Naive thymus-derived CD4-positive, alpha-beta T cell (primary cell): Measurements from ENCODE around the gene WDFY1. TPM values are rescaled to one million over a fixed set of nuclear protein-coding genes. Genes with fewer than 3 reads are reported as not detected.

ENCODE experiments used
- ATAC-seq: fragments of 150-1000 bp; cut with Tn5 transposase; 2 replicates; pipeline ENCODE4 v1.10.0; 2021; ENCODE audit warnings: mild to moderate bottlenecking, moderate library complexity
- CTCF ChIA-PET: fragments of 350-600 bp; sonication (Branson Sonifier 250); formaldehyde crosslinking; loops from one replicate; lab custom pipeline; 2021; ENCODE audit warnings: antibody characterized with exemption; lab: Charles Lee
- POLR2A ChIA-PET: fragments of 350-600 bp; sonication (Branson Sonifier 250); formaldehyde crosslinking; loops from one replicate; lab custom pipeline; 2021; ENCODE audit warnings: antibody characterized with exemption, inconsistent platforms; lab: Charles Lee
- DNase-seq, 9 donors: peaks; one replicate each; pipeline versions ENCODE4 v3.0.0 to v3.0.0-alpha.2; 2020 to 2022; ENCODE audit warnings: mixed read lengths in 1 of 9
- H3K27ac ChIP-seq: one replicate; pipeline ENCODE4 v1.7.0; 2013; ENCODE audit warnings: mild to moderate bottlenecking, low read depth, low read length, moderate library complexity
- H3K27me3 ChIP-seq, 2 donors: one replicate each; pipeline ENCODE4 v1.7.0; 2013; ENCODE audit warnings: low read length in 2 of 2, mild to moderate bottlenecking in 2 of 2, moderate library complexity in 2 of 2; ENCODE audit not compliant: control insufficient read depth in 2 of 2, insufficient read depth in 2 of 2
- H3K36me3 ChIP-seq, 3 experiments: 1 replicate in 2 of 3; 2 replicates in 1 of 3; pipeline ENCODE4 v1.7.0; 2013; ENCODE audit warnings: low read length in 3 of 3, mild to moderate bottlenecking in 3 of 3, moderate library complexity in 1 of 3; ENCODE audit not compliant: insufficient read depth in 3 of 3, control insufficient read depth in 2 of 3
- H3K4me1 ChIP-seq, 2 donors: one replicate each; pipeline ENCODE4 v1.7.0; 2013; ENCODE audit warnings: low read length in 2 of 2, mild to moderate bottlenecking in 2 of 2, moderate library complexity in 1 of 2; ENCODE audit not compliant: control insufficient read depth in 2 of 2, insufficient read depth in 2 of 2
- H3K4me3 ChIP-seq: 2 replicates; pipeline ENCODE4 v1.7.0; 2013; ENCODE audit warnings: mild to moderate bottlenecking, low read length
- H3K9me3 ChIP-seq, 3 experiments: 1 replicate in 2 of 3; 2 replicates in 1 of 3; pipeline ENCODE4 v1.7.0; 2013; ENCODE audit warnings: low read length in 3 of 3; ENCODE audit not compliant: control insufficient read depth in 2 of 3
- H3K27ac Mint-ChIP-seq, 9 donors: one replicate each; pipeline ENCODE4 v1.8.0; 2020 to 2022; ENCODE audit warnings: mixed read lengths in 9 of 9, mild to moderate bottlenecking in 8 of 9, moderate library complexity in 5 of 9, inconsistent platforms in 2 of 9
- H3K27me3 Mint-ChIP-seq, 5 donors: one replicate each; pipeline ENCODE4 v1.8.0; 2021 to 2022; ENCODE audit warnings: mixed read lengths in 5 of 5, mild to moderate bottlenecking in 1 of 5
- H3K36me3 Mint-ChIP-seq, 5 donors: one replicate each; pipeline ENCODE4 v1.8.0; 2020 to 2022; ENCODE audit warnings: mixed read lengths in 5 of 5, mild to moderate bottlenecking in 3 of 5, inconsistent platforms in 1 of 5
- H3K4me1 Mint-ChIP-seq, 7 donors: one replicate each; pipeline ENCODE4 v1.8.0; 2020 to 2022; ENCODE audit warnings: mixed read lengths in 7 of 7, mild to moderate bottlenecking in 3 of 7, inconsistent platforms in 1 of 7
- H3K4me3 Mint-ChIP-seq, 10 donors: one replicate each; pipeline ENCODE4 v1.8.0; 2020 to 2022; ENCODE audit warnings: mild to moderate bottlenecking in 10 of 10, mixed read lengths in 10 of 10, moderate library complexity in 6 of 10, inconsistent platforms in 2 of 10
- H3K9me3 Mint-ChIP-seq, 11 donors: one replicate each; pipeline ENCODE4 v1.8.0; 2020 to 2022; ENCODE audit warnings: mixed read lengths in 11 of 11, mild to moderate bottlenecking in 4 of 11, inconsistent platforms in 1 of 11, moderate library complexity in 1 of 11
- intact Hi-C, 2 donors: fragments of 100-400 bp; cut with micrococcal nuclease; formaldehyde crosslinking; loops; one replicate each; pipeline ENCODE4 v1.15.1; 2023
- polyA plus RNA-seq, 2 donors: library from polyadenylated mRNA; unstranded; fragments of 300-500 nt; fragmentation: Illumina TruSeq; gene quantifications; one replicate each; pipeline ENCODE4 v1.2.3, GENCODE V29; 2021
- total RNA-seq, 6 experiments: library from RNA in 5 of 6; stranded (reverse) in 5 of 6; gene quantifications; 1 replicate in 5 of 6; 2 replicates in 1 of 6; pipeline ENCODE4 v1.2.3 and lab custom pipeline; 2021 to 2026

Gene WDFY1
- total and polyA plus RNA-seq, 7 experiments from 2014 or later, result 13.9 to 80.1 (median 27.4) TPM

DNA sequence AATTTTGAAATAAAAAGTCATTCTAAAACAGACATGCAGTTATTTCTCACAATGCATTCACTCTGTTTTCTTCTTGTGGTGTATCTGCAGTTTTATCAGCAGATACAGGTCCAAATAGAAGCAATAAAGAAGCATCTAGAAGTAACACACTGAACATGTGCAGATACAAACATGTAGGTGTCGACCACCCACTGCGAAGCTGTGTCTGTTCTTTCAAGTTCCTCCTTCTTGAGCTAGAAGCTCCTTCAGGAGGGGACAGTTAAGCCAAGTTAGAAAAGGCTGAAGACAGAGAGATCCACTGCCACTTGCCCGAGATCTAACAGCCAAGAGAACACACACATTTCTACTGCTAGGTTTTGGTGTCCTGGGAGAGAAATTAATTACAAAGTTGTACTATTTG, 30.1 kb downstream of the WDFY1 start:
- intact Hi-C loops, result no loop called here
- Mint-ChIP-seq H3K27ac (no peak overlapping the region), H3K9me3 (no peaks in the 10 kb centered on the region), H3K4me1 (peaks cover 2 to 14% (median 8%) of the 10 kb centered on the region in 7 donors), H3K4me3 (no peak overlapping the region), H3K36me3 (peaks cover 5 to 34% (median 22%) of the 10 kb centered on the region in 5 donors), H3K27me3 (no peaks in the 10 kb centered on the region)
- Histone ChIP-seq H3K4me1 (no peaks in the 10 kb centered on the region), H3K27ac (no peak overlapping the region), H3K9me3 (no peaks in the 10 kb centered on the region), H3K4me3 (no peak overlapping the region), H3K36me3 (peaks cover 0 to 8% (median 0%) of the 10 kb centered on the region in 3 experiments), H3K27me3 (no peaks in the 10 kb centered on the region)
- ATAC-seq (no peak), DNase-seq (no peak)
- CTCF ChIA-PET, result no interaction called here
- POLR2A ChIA-PET, result no interaction called here

DNA sequence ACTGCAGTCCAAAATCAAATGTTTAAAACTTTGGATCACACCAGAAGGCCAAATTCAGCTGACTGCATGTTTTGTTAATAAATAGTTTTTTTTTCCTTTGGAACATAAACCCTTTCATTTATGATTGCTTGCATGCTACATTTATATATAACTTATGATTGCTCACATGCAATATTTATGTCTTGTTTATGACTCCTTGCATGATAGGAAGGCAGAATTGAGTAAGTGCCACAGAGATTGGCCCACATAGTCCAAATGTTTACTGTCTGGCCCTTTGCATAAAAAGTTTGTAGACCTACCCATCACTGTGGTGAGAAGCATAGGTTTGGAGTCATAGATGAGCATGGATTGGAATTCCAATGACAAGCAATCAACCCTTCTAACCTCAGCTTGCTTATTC, 30.8 kb downstream of the WDFY1 start:
- no peaks in the 10 kb centered on the region for H3K4me1 ChIP-seq
- H3K27me3 Mint-ChIP-seq, result no peaks in the 10 kb centered on the region
- H3K36me3 ChIP-seq, result peaks cover 0 to 8% (median 0%) of the 10 kb centered on the region in 3 experiments
- intact Hi-C loops, result no loop called here
- no peak for ATAC-seq
- peaks cover 4 to 18% (median 8%) of the 10 kb centered on the region in 7 donors for H3K4me1 Mint-ChIP-seq
- H3K36me3 Mint-ChIP-seq, result peaks cover 5 to 35% (median 22%) of the 10 kb centered on the region in 5 donors
- no peak overlapping the region for H3K27ac ChIP-seq
- ChIA-PET CTCF (no interaction called here), POLR2A (no interaction called here)
- H3K9me3 ChIP-seq, result no peaks in the 10 kb centered on the region
- H3K4me3 Mint-ChIP-seq, result no peak overlapping the region
- H3K27me3 ChIP-seq, result no peaks in the 10 kb centered on the region
- no peak for DNase-seq
- no peaks in the 10 kb centered on the region for H3K9me3 Mint-ChIP-seq
- no peak overlapping the region for H3K27ac Mint-ChIP-seq
- no peak overlapping the region for H3K4me3 ChIP-seq

DNA sequence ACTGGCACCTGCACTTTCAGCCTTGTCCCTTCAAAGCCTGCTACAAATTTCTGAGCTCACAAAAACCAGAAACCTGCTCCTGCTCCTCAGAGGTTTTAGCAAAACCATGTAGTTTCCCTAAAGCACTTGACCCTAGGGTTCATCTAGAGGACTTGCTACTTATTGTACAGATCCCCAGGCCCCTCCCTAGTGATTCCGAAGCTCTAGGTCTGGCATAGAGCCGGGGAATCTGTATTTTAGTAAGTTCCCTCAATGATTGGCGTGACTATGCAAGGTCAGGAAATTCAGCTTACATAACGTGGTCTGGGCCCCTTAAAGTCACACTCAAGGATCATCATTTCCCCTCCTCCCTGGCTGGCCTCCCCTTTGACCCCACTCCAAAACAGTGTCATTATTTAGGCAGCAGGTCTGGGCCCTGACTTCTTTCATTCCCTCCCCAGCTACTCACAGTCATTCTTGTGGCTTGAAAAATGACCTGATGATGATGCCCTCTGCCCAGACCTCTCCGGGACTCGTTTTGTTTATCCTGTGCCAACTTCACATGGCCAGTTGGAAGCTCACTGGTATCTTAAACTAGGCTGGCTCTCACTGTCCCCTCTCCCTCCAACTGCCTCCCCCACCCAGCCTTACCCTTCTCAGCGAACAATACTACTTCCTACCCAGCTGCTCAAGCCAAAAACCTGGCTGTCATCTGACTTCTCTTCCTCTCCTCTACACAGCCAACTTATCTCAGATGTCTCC, 36.0 kb downstream of the WDFY1 start:
- peaks cover 4 to 16% (median 9%) of the 10 kb centered on the region in 7 donors for H3K4me1 Mint-ChIP-seq
- ChIA-PET POLR2A (interaction anchor here (0.7 kb wide), 1 partner anchor 961 kb away, joined by 4 read pairs; no protein-coding TSS in a partner anchor), CTCF (no interaction called here)
- Histone ChIP-seq H3K36me3 (peaks cover 0 to 6% (median 3%) of the 10 kb centered on the region in 3 experiments), H3K9me3 (no peaks in the 10 kb centered on the region), H3K27ac (no peak overlapping the region), H3K27me3 (no peaks in the 10 kb centered on the region), H3K4me3 (no peak overlapping the region), H3K4me1 (no peaks in the 10 kb centered on the region)
- H3K4me3 Mint-ChIP-seq, result no peak overlapping the region
- H3K36me3 Mint-ChIP-seq, result peaks cover 0 to 33% (median 10%) of the 10 kb centered on the region in 5 donors
- H3K9me3 Mint-ChIP-seq, result no peaks in the 10 kb centered on the region
- intact Hi-C loops, result no loop called here
- ATAC-seq (peak; percentile 65), DNase-seq (no peak)
- H3K27me3 Mint-ChIP-seq, result no peaks in the 10 kb centered on the region
- peak overlapping the region in 2 of 9 donors; percentile 4 to 37 for H3K27ac Mint-ChIP-seq

DNA sequence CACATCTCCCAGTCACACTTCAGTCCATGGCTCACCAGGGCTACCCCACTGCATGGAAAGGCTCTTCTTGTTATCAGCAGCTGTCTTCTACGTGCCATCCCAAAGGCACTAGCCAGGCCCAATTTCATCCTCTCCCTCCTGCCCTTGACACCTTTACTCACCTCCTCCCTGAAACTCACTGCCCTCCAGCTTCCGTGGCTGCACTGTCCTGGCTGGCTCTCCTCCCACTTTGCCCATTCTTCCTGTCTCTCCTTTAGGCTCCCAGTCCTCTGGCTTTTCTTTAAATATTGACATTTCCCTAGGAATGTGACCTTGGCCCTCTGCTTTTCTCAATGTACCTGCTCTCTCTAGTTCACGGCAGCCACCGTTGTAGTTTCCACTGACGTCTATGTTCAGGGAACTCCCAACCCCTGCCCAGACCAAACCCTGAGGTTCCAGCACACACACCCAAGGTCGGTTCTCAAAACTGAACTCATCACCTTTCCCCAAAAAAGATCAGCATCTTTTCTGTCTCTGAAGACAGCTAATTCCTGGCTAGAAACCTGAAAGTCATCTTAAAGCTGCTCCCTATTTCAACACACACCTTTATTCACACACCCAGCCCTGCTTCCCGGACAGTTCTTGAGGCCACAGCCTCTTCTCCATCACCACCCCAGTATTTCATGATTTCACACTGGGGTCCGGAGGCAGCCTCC, 36.7 kb downstream of the WDFY1 start:
- H3K36me3 Mint-ChIP-seq, result peaks cover 0 to 33% (median 12%) of the 10 kb centered on the region in 5 donors
- ChIA-PET CTCF (no interaction called here), POLR2A (no interaction called here)
- DNase-seq, result no peak
- no peak overlapping the region for H3K27ac ChIP-seq
- peaks cover 4 to 16% (median 9%) of the 10 kb centered on the region in 7 donors for H3K4me1 Mint-ChIP-seq
- no peaks in the 10 kb centered on the region for H3K4me1 ChIP-seq
- H3K27me3 ChIP-seq, result no peaks in the 10 kb centered on the region
- no peak for ATAC-seq
- peak overlapping the region in 2 of 9 donors; percentile 24 to 37 for H3K27ac Mint-ChIP-seq
- no peaks in the 10 kb centered on the region for H3K9me3 Mint-ChIP-seq
- H3K27me3 Mint-ChIP-seq, result no peaks in the 10 kb centered on the region
- H3K4me3 Mint-ChIP-seq, result no peak overlapping the region
- intact Hi-C loops, result no loop called here
- peaks cover 0 to 8% (median 6%) of the 10 kb centered on the region in 3 experiments for H3K36me3 ChIP-seq
- no peak overlapping the region for H3K4me3 ChIP-seq
- H3K9me3 ChIP-seq, result no peaks in the 10 kb centered on the region

DNA sequence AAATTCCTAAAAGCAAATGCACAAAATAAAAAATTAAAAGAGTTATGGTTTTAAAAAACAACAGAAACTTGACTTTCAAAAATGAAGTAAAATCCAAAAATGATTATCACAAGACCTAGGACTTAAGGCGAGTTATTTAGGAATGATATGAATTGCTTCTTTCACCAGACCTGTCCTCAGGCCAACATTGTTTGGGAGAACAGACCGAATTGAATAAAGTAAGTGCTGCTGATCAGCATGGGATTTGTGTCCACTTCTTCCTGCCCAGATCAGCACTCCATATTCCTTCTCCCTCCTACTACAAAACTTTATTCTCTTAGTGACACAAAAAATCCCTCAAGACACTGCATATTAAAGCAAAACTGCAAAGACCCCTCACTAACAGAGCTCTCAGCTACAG, 39.1 kb downstream of the WDFY1 start:
- H3K9me3 ChIP-seq, result no peaks in the 10 kb centered on the region
- ATAC-seq (no peak), DNase-seq (no peak)
- intact Hi-C loops, result no loop called here
- H3K27me3 ChIP-seq, result no peaks in the 10 kb centered on the region
- H3K4me1 ChIP-seq, result no peaks in the 10 kb centered on the region
- H3K4me3 Mint-ChIP-seq, result no peak overlapping the region
- POLR2A ChIA-PET, result no interaction called here
- peaks cover 2 to 15% (median 9%) of the 10 kb centered on the region in 7 donors for H3K4me1 Mint-ChIP-seq
- no peaks in the 10 kb centered on the region for H3K27me3 Mint-ChIP-seq
- CTCF ChIA-PET, result interaction anchor here (0.7 kb wide), 1 partner anchor 24 kb away, joined by 3 read pairs; no protein-coding TSS in a partner anchor
- no peaks in the 10 kb centered on the region for H3K9me3 Mint-ChIP-seq
- no peak overlapping the region for H3K4me3 ChIP-seq
- H3K36me3 ChIP-seq, result peaks cover 0 to 18% (median 6%) of the 10 kb centered on the region in 3 experiments
- peaks cover 0 to 30% (median 9%) of the 10 kb centered on the region in 5 donors for H3K36me3 Mint-ChIP-seq
- H3K27ac ChIP-seq, result no peak overlapping the region
- no peak overlapping the region for H3K27ac Mint-ChIP-seq

DNA sequence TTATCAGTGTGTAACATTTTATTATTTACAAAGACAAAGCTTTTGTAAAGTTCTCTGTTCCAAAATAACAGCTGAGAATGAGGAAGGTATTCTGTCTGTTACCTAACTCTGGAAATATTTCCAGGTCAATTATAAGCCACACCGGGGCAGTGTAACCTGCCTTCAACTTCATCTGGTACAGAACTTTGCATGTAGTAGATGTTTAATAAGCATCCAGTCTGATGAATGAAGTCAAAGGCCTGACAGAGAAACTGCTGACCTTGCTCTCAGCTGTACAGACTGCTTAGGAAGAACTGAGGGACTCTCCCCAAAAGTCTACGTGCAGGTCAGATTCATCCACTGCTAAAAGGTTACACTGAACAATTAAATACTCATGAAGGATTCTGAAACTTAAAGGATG, 43.3 kb downstream of the WDFY1 start:
- Histone ChIP-seq H3K27ac (no peak overlapping the region), H3K4me1 (no peaks in the 10 kb centered on the region), H3K9me3 (no peaks in the 10 kb centered on the region), H3K27me3 (no peaks in the 10 kb centered on the region), H3K4me3 (no peak overlapping the region), H3K36me3 (peaks cover 0 to 30% (median 6%) of the 10 kb centered on the region in 3 experiments)
- H3K36me3 Mint-ChIP-seq, result peaks cover 7 to 47% (median 30%) of the 10 kb centered on the region in 5 donors
- ChIA-PET CTCF (no interaction called here), POLR2A (no interaction called here)
- no peaks in the 10 kb centered on the region for H3K27me3 Mint-ChIP-seq
- intact Hi-C loops, result no loop called here
- no peak for ATAC-seq
- no peak overlapping the region for H3K27ac Mint-ChIP-seq
- no peaks in the 10 kb centered on the region for H3K9me3 Mint-ChIP-seq
- no peak for DNase-seq
- H3K4me3 Mint-ChIP-seq, result no peak overlapping the region
- H3K4me1 Mint-ChIP-seq, result peaks cover 0 to 12% (median 0%) of the 10 kb centered on the region in 7 donors
